Measurements from ENCODE around the gene TAS2R20.

- no peak for TF ChIP-seq CTCF (IDR thresholded peaks at IDR 0.05)
- TF ChIP-seq TP53 (CRISPR knock-in tag; IDR thresholded peaks at IDR 0.05) = no peak
- TF ChIP-seq ZNF317 (CRISPR knock-in tag; IDR thresholded peaks at IDR 0.05; ENCODE audit: borderline replicate concordance, low read depth) = no peak
Observed at GRCh38 chr12:10998204-10998603, at the start of gene TAS2R20.
